Stomach (tissue), 9 donors: Measurements from ENCODE around the gene CNN1. TPM values are rescaled to one million over a fixed set of nuclear protein-coding genes. Genes with fewer than 3 reads are reported as not detected.

Experiments used
- DNase-seq, 2 donors: peaks; one replicate each; pipeline versions ENCODE4 v3.0.0 to v3.0.0-alpha.2; 2013 to 2019
- H3K27ac ChIP-seq, 5 donors: fragments of 200-600 bp in 4 of 5; sonication (generic) in 4 of 5; one replicate each; pipeline ENCODE4 v1.5.1; 2013 to 2019; ENCODE audit warnings: mild to moderate bottlenecking in 1 of 5, moderate library complexity in 1 of 5
- H3K27me3 ChIP-seq, 3 donors: fragments of 200-600 bp; sonication (generic); one replicate each; pipeline ENCODE4 v1.5.1; 2017 to 2019; ENCODE audit warnings: mixed run types in 1 of 3
- H3K36me3 ChIP-seq, 4 donors: fragments of 200-600 bp; sonication (generic); 1 replicate in 3 of 4; 2 replicates in 1 of 4; pipeline ENCODE4 v1.5.1; 2016 to 2019
- H3K4me1 ChIP-seq, 4 donors: fragments of 200-600 bp; sonication (generic); one replicate each; pipeline ENCODE4 v1.5.1; 2016 to 2019
- H3K4me3 ChIP-seq, 4 donors: fragments of 200-600 bp; sonication (generic) in 3 of 4; one replicate each; pipeline ENCODE4 v1.5.1; 2016 to 2019; ENCODE audit warnings: mild to moderate bottlenecking in 1 of 4
- H3K9me3 ChIP-seq, 4 donors: fragments of 200-600 bp; sonication (generic); one replicate each; pipeline ENCODE4 v1.5.1; 2016 to 2019
- EP300 ChIP-seq: sonication (generic); formaldehyde crosslinking; IDR thresholded peaks from one replicate; pipeline ENCODE4 v1.6.1; 2017; ENCODE audit warnings: antibody characterized with exemption
- POLR2A ChIP-seq, 4 donors: fragments of 450-650 bp; IDR thresholded peaks; one replicate each; pipeline ENCODE4 v1.6.1; 2016; ENCODE audit warnings: antibody characterized with exemption in 4 of 4, control low read depth in 2 of 4, mild to moderate bottlenecking in 1 of 4, moderate library complexity in 1 of 4
- POLR2AphosphoS5 ChIP-seq, 3 donors: sonication (generic); formaldehyde crosslinking; IDR thresholded peaks; one replicate each; pipeline ENCODE4 v1.6.1; 2016; ENCODE audit warnings: antibody characterized with exemption in 3 of 3
- WGBS, 5 donors: extraction: QIAGEN DNeasy Blood & Tissue Kit in 3 of 5; methylation state at CpG; one replicate each; pipeline versions ENCODE4 v1.1.5 to v1.1.7; 2013 to 2018; 5-methylcytosine and 5-hydroxymethylcytosine counted together
- intact Hi-C: fragments of 100-400 bp; cut with DNase I; formaldehyde crosslinking; loops from one replicate; pipeline ENCODE4 v1.15.1; 2023; ENCODE audit warnings: low total_unique reads
- polyA plus RNA-seq, 3 donors: library from polyadenylated mRNA; stranded (reverse); fragments of 200-250 nt; gene quantifications; one replicate each; pipeline ENCODE4 v1.2.3, GENCODE V29; 2013
- total RNA-seq, 5 donors: library from RNA; depleted of rRNA; stranded (reverse); fragments of >200 nt; gene quantifications; one replicate each; pipeline versions ENCODE4 v1.1.0 to v1.2.3, GENCODE V29; 2014 to 2016
- TF ChIP-seq, protein P1 (sequence below), 7 experiments: fragments of 450-650 bp in 4 of 7; fragments of 200-600 bp in 3 of 7; sonication (generic) in 3 of 7; IDR thresholded peaks; one replicate each; pipeline ENCODE4 v1.5.1; 2016 to 2019; ENCODE audit warnings: antibody characterized with exemption in 7 of 7, control low read depth in 2 of 7, mild to moderate bottlenecking in 1 of 7
- donor health status: healthy with polysubstance abuse.
- donor health status: Bipolar disorder and iron deficiency.
- donor health status: healthy.

The CNN1 gene
- total and polyA plus RNA-seq, 8 donors = 70.2 to 1,183 (median 546) TPM

DNA sequence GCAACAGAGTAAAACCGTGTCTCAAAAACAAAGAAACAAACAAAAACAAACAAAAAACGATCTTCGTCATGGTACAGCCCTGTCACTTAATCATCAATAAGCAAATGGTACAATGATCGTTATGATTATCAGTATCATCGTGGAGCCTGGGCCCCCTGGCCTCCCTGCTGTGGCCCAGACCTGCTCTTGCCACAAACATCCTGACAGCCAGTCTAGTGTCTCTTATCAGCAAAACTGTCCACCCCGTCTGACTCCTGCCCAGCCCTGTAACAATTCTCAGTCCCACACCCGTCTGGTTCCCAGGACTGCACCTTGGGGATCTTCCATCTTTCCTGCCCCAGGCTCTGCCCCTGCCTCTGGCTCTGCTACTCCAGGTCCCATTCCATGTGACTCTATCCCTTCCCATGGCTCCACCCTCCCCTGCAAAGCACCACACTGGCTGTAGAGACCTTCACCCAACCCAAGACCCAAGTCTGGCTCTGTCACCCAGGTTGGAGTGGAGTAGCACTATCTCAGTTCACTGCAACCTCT, 38.7 kb upstream of the CNN1 start:
- no peak overlapping the region for H3K4me3 ChIP-seq
- 67 to 80% (median 70%) methylated on average over 7 of the region's 7 CpGs for WGBS, 5 donors
- TF ChIP-seq POLR2AphosphoS5 (IDR thresholded peaks at IDR 0.05) (no peak), EP300 (no peak), POLR2A (IDR thresholded peaks at IDR 0.05) (no peak)
- TF ChIP-seq, protein P1, sequence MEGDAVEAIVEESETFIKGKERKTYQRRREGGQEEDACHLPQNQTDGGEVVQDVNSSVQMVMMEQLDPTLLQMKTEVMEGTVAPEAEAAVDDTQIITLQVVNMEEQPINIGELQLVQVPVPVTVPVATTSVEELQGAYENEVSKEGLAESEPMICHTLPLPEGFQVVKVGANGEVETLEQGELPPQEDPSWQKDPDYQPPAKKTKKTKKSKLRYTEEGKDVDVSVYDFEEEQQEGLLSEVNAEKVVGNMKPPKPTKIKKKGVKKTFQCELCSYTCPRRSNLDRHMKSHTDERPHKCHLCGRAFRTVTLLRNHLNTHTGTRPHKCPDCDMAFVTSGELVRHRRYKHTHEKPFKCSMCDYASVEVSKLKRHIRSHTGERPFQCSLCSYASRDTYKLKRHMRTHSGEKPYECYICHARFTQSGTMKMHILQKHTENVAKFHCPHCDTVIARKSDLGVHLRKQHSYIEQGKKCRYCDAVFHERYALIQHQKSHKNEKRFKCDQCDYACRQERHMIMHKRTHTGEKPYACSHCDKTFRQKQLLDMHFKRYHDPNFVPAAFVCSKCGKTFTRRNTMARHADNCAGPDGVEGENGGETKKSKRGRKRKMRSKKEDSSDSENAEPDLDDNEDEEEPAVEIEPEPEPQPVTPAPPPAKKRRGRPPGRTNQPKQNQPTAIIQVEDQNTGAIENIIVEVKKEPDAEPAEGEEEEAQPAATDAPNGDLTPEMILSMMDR (IDR thresholded peaks at IDR 0.05) = no peak
- no peaks in the 10 kb centered on the region for H3K9me3 ChIP-seq
- no peaks in the 10 kb centered on the region for H3K27me3 ChIP-seq
- peaks cover 7 to 65% (median 44%) of the 10 kb centered on the region in 4 donors for H3K36me3 ChIP-seq
- intact Hi-C loops = loop anchor here (10.0 kb wide), 1 partner anchor 85 kb away; no protein-coding TSS in a partner anchor
- H3K4me1 ChIP-seq = peaks cover 5 to 9% (median 7%) of the 10 kb centered on the region in 4 donors
- H3K27ac ChIP-seq = no peak overlapping the region
- DNase-seq = no peak

- H3K4me3 ChIP-seq = peak overlapping the region; percentile 78 to 100 (median 98)
- H3K9me3 ChIP-seq = no peaks in the 10 kb centered on the region
- intact Hi-C loops = no loop called here
- peaks cover 5 to 26% (median 20%) of the 10 kb centered on the region in 4 donors for H3K4me1 ChIP-seq
- TF ChIP-seq, protein P1 (IDR thresholded peaks at IDR 0.05) = no peak
- TF ChIP-seq POLR2AphosphoS5 (IDR thresholded peaks at IDR 0.05) (no peak), POLR2A (IDR thresholded peaks at IDR 0.05) (no peak), EP300 (no peak)
- peaks cover 0 to 31% (median 15%) of the 10 kb centered on the region in 4 donors for H3K36me3 ChIP-seq
- no peak for DNase-seq
- no peaks in the 10 kb centered on the region for H3K27me3 ChIP-seq
- H3K27ac ChIP-seq = peak overlapping the region; percentile 96 to 98 (median 97)
- WGBS, 5 donors = 30 to 55% (median 46%) methylated on average over 7 of the region's 7 CpGs
Measured at GRCh38 chr19:11504502-11505031, 34.1 kb upstream of the CNN1 start.

DNA sequence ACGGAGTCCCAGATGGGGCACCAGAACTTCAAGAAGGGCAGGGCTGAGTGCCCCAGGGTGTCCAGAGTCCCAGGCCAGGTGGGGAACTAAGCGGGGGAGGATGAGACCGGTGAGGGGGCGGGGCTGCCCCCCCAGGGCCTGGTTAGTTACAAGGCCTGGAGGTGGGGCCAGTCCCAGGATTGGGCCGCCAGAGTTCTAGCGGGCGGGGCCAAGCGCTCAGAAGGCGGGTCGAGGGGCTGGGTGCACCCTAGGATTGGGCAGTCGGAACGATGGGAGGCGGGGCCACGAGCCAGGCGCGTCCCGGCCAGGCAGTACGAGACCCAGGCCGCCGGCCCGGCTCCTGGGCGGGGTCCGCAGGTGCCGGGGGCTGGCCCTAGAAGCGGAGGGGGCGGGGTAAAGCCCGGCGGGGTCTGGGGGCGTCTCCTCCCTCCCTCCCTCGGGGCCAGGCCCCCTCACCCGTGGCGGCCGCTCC, 33.6 kb upstream of the CNN1 start:
- intact Hi-C loops = no loop called here
- WGBS, 5 donors = 0 to 1% (median 1%) methylated on average over 1 to 33 of the region's 33 CpGs
- no peaks in the 10 kb centered on the region for H3K27me3 ChIP-seq

DNA sequence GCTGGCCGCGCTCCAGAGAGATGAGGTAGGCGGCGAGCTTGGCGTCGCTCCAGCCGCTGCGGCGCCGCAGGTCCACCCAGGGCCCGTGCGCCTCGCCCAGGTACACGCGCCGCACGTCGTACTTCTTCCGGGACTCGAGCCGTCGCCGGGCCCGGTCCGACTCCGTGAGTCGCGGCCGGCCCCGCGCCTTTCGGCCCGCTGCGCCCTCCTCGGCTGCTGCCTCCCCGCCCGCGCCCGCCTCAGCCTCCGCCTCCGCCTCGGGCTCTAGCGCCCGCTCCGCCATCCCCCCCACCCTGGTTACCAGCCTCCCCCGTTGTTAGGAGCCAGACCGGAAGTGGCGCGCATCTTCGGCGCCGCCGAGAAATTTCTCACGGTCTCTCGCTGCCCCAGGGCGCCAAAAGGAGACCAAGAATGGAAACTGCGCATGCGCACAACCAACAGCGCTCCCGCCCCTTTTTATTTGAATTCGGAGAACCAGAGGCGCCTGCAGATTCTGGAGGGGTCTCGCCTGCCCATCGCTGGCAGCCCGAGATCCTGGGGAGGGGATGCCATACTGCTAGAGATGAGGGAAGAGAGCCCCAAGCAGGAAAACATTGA, 33.0 kb upstream of the CNN1 start, which contains the start of gene ZNF653:
Gene ZNF653 (minus strand): TSS at position 336 of the 597 bp plus-strand sequence. CDS start 53 bp downstream, at position 283.
- Histone ChIP-seq H3K9me3 (no peaks in the 10 kb centered on the region), H3K27me3 (no peaks in the 10 kb centered on the region), H3K4me1 (peaks cover 5 to 26% (median 20%) of the 10 kb centered on the region in 4 donors), H3K27ac (peak within 1 kb of the TSS; percentile 96 to 98 (median 97)), H3K36me3 (peaks cover 2 to 31% (median 18%) of the 10 kb centered on the region in 4 donors), H3K4me3 (peak within 1 kb of the TSS; percentile 78 to 100 (median 98))
- intact Hi-C loops = no loop called here
- TF ChIP-seq EP300 (no peak), POLR2AphosphoS5 (IDR thresholded peaks at IDR 0.05) (peak; percentile 48 to 90 (median 65))
- peak; percentile 94 to 98 for DNase-seq
- WGBS, 5 donors = 0 to 1% (median 0%) methylated on average over 19 to 65 of the region's 65 CpGs

More for the DNA sequence above, 33.6 kb upstream of the CNN1 start:
- peak; percentile 98 to 99 for DNase-seq
- TF ChIP-seq POLR2AphosphoS5 (IDR thresholded peaks at IDR 0.05) = peak in 2 of 3 donors; percentile 18 to 75
- TF ChIP-seq EP300 = no peak
- H3K4me1 ChIP-seq = peaks cover 5 to 26% (median 20%) of the 10 kb centered on the region in 4 donors
- peaks cover 0 to 31% (median 16%) of the 10 kb centered on the region in 4 donors for H3K36me3 ChIP-seq
- H3K27ac ChIP-seq = peak overlapping the region; percentile 96 to 98 (median 97)
- peak overlapping the region; percentile 78 to 100 (median 98) for H3K4me3 ChIP-seq
- H3K9me3 ChIP-seq = no peaks in the 10 kb centered on the region

- no peaks in the 10 kb centered on the region for H3K9me3 ChIP-seq
- peak overlapping the region; percentile 63 to 98 (median 97) for H3K27ac ChIP-seq
- H3K4me3 ChIP-seq = peak overlapping the region; percentile 78 to 100 (median 98)
- peaks cover 3 to 31% (median 20%) of the 10 kb centered on the region in 4 donors for H3K36me3 ChIP-seq
- DNase-seq = no peak
- H3K27me3 ChIP-seq = no peaks in the 10 kb centered on the region
- TF ChIP-seq POLR2A (IDR thresholded peaks at IDR 0.05) (no peak), EP300 (no peak), POLR2AphosphoS5 (IDR thresholded peaks at IDR 0.05) (no peak)
- intact Hi-C loops = no loop called here
- 21 to 33% (median 29%) methylated on average over 13 to 20 of the region's 20 CpGs for WGBS, 5 donors
- peaks cover 5 to 26% (median 20%) of the 10 kb centered on the region in 4 donors for H3K4me1 ChIP-seq
Measured at GRCh38 chr19:11506101-11506555, 32.5 kb upstream of the CNN1 start.
